HTR-8/SVneo (cell line): ENCODE data around the gene ATP4A.

ENCODE experiments used
- DNase-seq: peaks from one replicate; pipeline ENCODE4 v3.0.0; 2011; ENCODE audit warnings: low spot score, mixed read lengths; ENCODE audit not compliant: insufficient read length
- FAIRE-seq: peaks from 2 replicates; lab custom pipeline; 2011; peaks lifted over from hg19 to GRCh38; lab: Jason Lieb, UNC

The ATP4A gene

GRCh38 chr19:35566738-35567137 lies 3.3 kb upstream of the ATP4A start:
- no peak for FAIRE-seq
- DNase-seq, result no peak

- FAIRE-seq, result no peak
- no peak for DNase-seq
These were observed 1.8 kb upstream of the ATP4A start for GRCh38 chr19:35565016-35565856.

DNA sequence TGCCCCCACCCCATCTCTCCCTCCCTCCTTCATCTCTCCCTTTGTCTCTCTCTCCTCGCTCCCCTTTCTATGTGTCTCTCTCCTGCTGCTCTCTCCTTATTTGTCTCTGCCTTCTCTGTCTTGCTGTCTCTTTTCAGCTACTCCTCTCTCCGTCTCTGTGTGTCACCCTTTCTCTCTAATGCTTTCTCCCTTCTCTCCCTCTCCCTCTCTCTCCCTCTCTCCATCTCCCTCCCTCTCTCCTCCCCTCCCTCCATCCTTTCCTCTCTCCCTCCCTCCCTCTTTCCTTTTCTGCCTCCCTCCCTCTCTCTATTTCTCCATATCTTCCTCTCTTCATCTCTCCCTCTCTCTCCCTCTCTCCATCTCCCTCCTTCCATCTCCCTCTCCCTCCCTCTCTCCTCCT lies 682 bp downstream of the ATP4A start:
- FAIRE-seq, result no peak

DNA sequence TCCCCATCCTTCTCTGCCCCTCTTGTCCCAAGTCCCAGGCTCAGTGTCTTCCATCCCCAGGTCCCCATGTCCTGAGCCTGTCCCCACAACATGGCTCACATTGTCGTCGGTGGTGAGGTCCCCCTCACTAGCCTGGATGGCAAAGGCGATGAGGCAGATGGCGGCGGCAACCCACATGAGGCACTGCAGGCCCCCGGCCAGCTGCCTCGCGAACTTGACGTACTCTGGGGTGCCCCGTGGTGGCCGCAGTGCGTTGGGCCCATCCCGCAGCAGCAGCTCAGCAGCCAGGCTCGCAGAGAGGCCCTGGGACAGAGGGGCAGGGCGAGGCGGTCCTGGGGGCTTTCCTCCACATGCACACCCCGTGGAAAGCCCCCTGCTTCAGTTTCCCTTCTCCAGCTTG lies 1.1 kb downstream of the ATP4A start:
- DNase-seq, result no peak
- no peak for FAIRE-seq

More for the DNA sequence above, 682 bp downstream of the ATP4A start:
- no peak for DNase-seq

DNA sequence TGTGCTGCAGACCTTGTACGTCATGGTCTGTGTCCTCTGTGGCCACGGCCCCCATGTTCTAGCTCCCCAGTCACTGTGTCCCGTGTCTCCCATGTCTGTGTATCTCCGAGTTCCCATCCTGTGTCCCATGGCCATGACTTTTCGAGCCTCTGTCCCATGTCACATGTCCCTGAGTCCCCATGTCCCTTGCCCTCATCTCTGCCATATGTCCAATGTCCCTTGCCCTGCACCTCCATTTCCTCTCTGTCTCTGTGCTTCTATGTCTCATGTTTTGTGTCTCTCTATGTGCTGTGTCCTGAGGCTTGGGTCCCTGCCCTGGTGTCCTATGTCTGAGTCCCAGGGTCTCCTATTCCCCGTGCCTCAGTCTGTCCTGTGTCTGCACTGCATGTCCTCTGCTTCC lies 2.0 kb downstream of the ATP4A start:
- no peak for FAIRE-seq
- DNase-seq, result no peak

DNA sequence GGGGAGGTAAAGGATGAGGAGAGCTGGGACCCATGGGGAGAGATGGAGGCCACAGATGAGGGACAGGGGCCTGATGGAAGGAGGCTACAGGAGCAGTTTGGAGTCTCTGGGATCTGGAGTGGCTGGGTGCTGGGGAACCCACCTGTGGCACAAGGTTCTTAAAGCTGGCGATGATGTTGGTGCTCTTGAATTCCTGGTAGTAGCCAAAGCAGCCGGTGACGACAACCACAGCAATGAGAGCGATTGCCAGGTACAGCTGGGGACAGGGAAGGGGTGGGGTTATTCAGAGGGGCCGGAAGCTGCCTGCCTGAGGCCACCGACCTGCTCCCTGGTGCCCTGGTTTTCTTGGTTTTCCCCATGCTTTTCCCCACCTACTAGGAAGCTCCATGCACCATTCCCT lies 2.8 kb downstream of the ATP4A start:
- no peak for FAIRE-seq
- DNase-seq, result no peak

GRCh38 chr19:35560271-35560670 lies 3.2 kb downstream of the ATP4A start:
- FAIRE-seq, result no peak
- no peak for DNase-seq

DNA sequence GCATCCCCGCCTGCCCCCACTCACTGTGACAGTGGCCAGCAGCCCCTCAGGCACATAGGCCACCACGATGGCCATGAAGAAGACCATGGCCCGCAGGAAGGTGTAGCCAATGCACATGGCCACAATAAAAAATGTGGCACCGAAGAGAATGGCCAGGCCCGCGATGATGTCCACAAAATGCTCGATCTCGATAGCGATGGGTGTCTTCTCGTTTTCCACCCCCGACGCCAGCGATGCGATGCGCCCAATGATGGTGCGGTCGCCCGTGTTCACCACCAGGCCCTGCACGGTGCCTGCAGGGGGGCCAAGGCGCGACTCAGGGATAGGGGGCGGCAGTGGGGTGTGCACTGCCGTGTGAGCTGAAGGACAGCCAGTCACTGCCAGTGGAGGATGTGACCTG lies 3.7 kb downstream of the ATP4A start:
- no peak for FAIRE-seq
- no peak for DNase-seq

GRCh38 chr19:35559281-35559659 lies 4.2 kb downstream of the ATP4A start:
- no peak for FAIRE-seq
- DNase-seq, result no peak

DNA sequence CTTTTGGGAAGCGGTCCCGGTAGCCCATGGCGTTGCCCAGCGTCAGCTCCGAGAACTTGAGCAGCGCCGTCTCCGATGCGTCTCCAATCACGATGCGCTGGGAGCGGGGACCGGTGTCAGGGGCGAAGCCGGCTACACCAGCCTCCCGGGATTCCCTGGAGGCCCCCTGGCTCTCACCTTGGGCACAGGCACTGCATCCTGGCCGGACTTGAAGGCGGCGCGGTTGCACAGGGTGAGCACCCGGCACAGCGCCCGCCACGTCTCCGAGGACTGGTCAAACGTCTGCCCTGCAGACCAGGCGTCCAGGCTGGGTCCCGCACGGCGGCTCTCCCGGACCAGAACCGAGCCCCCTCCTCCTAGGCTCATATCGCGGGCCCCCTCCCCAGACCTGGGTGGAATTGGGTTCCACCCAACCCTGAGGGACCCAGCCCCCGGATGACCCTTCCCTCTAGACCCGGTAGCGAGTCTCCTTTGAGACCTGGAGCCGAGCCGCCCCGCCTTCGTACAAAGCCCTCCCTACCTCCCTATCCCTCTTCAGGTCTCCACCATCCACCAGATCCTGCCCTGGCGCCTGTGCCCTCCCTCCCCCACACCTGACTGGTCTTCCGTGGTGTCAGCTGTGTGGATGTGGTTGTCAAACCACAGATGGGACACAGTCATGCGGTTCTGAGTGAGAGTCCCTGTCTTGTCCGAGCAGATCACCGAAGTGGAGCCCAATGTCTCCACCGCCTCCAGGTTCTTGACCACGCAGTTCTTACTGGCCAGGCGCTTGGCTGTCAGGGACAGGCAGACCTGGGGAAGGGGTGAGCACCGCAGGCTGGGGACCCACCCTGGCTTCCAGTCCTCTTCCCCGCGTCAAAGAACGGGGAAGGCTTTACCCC lies 4.8 kb downstream of the ATP4A start:
- FAIRE-seq, result no peak

DNA sequence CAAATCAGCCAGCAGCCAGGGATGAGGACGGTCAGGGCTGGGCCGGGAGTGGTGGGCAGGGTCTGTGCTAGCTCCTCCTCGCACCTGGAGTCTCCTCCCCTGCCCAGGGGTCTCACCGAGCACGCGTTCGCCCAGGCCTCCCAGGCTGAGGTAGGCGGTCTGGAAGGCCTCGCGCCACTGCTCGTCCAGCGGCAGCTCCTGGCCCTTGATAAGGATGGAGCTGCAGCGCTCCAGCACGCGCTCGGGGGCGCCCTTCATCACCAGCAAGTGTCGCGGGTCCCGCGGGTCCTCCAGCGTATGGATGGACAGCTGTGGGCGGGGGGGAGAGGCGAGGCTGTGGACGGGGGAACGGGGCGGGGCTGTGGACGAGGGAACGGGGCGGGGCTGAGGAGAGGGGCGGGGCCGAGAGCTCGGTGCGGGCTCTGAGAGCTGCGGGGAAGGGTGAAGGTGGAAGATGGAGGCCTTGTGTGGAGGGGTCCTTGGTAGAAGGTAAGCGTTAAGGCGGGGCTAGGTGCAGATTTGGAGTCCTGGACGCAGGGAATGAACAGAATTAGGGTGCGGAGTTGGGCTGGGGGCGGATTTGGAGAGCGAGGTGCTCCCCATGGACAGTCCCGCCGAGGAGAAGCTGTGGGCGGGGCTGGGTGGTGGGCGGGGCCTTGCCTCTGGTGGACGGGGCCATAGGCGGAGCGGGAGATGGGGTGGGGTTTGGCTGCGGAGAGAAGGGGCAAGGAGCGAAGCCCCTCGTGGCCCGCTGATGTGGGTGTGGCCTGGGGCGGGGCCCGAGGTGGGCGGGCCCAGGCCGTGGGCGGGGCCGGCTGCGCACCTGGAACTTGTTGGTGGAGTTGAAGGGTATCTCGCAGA lies 5.7 kb downstream of the ATP4A start:
- DNase-seq (no peak), FAIRE-seq (no peak)

More for the DNA sequence above, 4.8 kb downstream of the ATP4A start:
- no peak for DNase-seq

DNA sequence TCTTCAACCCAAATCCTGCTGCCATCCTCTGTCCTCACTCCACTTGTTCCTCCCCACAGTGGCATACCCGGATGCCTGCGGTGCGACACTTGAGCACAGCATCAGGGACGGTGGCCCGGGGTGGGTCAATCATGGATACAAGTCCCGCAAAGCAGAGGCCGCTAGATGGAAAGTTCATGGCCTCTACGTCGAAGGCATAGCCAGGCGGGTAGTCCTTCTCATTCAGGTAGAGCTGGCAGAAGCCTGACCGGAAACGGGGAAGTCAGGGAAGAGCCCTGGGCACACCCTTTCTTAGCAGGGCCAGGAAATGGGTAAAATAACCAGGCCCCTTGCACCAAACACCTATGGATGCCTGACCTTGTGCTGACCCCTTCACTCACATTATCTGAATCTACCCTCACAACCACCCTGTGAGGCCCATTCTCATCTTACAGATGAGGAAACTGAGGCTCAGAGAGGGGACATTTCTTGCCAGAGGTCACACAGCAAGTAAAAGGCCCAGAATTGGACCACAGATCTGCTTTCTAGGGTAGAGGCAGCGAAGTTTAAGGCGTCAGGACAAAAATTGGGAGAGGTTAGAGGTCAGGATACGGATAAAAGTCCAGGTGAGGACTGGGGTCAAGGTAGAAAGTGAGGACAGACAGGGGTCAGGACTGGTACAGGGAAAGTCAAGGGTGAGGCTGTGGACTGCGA lies 6.5 kb downstream of the ATP4A start:
- FAIRE-seq (no peak), DNase-seq (no peak)

- FAIRE-seq (no peak), DNase-seq (no peak)
These were observed 7.3 kb downstream of the ATP4A start for GRCh38 chr19:35556025-35556590.

DNA sequence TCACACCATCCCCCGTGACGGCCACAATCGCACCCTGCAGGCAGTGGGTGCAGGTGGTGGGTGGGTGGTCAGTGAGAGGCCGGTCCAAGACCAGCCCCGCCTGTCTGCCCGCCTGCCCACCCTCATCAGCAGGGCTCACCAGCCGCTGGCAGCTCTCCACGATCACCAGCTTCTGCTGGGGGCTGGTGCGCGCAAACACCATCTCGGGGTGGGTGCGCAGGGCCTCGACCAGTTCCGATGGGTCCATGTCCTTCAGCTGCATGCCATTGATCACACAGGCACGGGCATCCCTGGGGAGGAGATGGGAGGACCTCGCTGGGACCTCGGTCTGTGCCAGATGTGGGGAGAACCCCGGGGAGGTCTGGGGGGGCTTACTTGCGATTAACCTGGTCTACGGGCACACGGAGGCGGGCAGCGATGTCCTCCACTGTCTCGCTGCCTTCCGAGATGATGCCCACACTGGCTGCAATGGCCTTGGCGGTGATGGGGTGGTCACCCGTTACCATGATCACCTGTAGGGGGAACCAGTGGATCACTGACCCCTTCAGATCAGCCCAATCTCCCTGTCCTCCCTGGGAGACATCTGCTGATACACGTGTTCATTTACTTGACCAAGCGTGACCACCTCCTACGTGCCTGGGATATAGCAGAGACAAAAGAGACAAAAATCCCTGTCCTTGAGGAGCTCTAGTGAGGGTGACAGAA lies 8.0 kb downstream of the ATP4A start:
- DNase-seq (peak; percentile 76), FAIRE-seq (peak; percentile 79)

DNA sequence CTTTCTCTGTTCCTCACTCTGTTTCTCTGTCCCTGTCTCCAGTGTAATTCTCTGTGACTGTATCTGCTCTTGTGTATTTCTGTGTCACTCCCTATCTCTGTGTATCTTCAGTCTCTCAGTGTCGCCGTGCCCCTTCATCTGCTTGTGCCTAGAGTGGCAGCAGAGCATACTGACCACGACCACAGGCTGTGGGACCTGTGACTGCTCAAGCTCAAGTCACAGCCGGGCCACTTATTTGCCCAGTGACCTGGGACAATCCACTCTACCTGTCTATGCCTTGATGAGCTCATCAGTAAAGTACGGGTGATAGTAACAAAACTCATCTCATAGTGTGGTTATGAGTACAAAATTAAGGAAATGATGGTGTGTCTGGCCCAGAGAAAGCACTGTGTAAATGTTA lies 9.4 kb downstream of the ATP4A start:
- FAIRE-seq, result no peak
- DNase-seq, result no peak

DNA sequence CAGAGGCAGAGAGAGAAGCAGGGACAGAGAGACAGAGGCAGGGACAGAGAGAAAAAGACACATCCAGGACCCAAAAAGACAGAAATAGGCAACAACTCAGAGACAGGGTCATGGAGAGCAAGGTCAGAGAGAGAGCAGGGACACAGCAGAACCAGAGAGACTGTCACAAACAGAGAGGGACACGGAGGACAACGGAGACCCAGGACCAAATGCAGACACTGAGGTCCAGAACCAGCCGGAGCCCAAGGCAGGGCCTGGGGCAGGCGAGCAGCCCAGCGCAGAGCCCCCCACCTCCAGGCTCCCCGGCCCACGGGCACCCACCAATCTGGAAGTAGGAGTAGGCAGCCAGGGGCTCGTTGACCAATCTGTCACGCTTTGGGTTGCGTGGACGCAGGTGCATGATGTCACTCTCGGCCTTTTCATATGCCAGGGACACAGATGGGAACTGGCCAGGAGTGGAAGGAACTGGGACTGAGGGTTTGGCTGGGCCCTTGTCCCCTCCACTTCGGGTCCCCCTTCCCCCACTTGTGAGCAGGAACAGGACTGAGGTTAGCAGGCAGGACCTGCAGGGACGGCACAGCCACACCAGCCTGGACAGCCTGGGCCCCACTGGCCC lies 10.0 kb downstream of the ATP4A start:
- no peak for FAIRE-seq

GRCh38 chr19:35552534-35553384 lies 10.7 kb downstream of the ATP4A start:
- DNase-seq (no peak), FAIRE-seq (no peak)

More for the DNA sequence above, 10.0 kb downstream of the ATP4A start:
- DNase-seq, result no peak
